Activated CD8-positive, alpha-beta memory T cell treated with anti-CD3 and anti-CD28 coated beads for 36 hours (primary cell): ENCODE results near the gene DMBX1. TPM values are rescaled to one million over a fixed set of nuclear protein-coding genes. Genes with fewer than 3 reads are reported as not detected.

Experiments
- CTCF ChIA-PET: fragments of 350-600 bp; sonication (Branson Sonifier 250); formaldehyde crosslinking; loops from one replicate; lab custom pipeline; 2021; ENCODE audit warnings: antibody characterized with exemption; lab: Charles Lee
- POLR2A ChIA-PET: fragments of 350-600 bp; sonication (Branson Sonifier 250); formaldehyde crosslinking; loops from one replicate; lab custom pipeline; 2021; ENCODE audit warnings: antibody characterized with exemption; lab: Charles Lee
- total RNA-seq, 2 experiments: library from RNA; stranded (reverse); gene quantifications; one replicate each; pipeline ENCODE4 v1.2.3, GENCODE V29; 2021

The DMBX1 gene
- total RNA-seq, 2 experiments from 2014 or later = not detected

DNA sequence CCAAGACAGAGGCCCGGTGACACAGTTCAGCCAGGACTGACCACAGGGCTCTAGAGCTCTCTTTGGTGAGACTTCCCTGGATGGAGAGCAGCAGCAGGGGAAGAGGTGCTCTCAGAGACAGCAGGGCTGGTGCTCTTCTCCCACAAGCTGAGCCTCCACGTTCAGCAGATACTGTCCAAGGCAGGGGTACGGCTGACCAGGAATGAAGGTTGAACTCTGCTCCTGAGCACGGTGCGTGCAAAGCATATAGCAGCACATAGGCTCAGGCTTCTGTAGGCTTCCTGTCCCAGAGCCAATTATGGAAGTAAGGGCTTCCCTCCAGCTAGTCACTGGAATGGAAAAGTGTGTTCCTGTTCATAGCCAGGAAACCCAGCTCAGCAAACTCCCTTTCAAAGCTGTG, 23.9 kb downstream of the DMBX1 start:
- ChIA-PET POLR2A (no interaction called here), CTCF (interaction anchor here (1.1 kb wide), 1 partner anchor 14 kb away, joined by 3 read pairs; no protein-coding TSS in a partner anchor)

DNA sequence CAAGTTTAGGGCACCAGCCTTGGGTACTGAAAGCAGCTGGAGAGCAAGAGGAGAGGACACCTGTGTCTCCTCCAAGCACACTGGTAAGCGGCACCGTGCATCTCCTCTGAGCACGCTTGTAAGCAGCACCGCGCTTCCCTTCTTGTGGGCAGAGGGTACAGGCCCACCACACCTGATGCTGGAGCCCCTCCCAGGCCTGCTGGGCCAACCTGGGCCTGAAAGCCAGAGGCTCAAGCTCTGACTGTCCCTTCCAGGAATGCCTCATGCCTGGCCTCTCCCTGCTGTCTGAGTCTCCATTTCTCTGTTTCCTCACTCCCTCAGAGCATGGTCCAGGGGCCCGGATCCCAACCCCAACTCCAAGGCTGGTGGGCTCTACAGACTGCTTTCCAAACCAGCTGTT, 25.9 kb downstream of the DMBX1 start:
- CTCF ChIA-PET = no interaction called here
- POLR2A ChIA-PET = no interaction called here

DNA sequence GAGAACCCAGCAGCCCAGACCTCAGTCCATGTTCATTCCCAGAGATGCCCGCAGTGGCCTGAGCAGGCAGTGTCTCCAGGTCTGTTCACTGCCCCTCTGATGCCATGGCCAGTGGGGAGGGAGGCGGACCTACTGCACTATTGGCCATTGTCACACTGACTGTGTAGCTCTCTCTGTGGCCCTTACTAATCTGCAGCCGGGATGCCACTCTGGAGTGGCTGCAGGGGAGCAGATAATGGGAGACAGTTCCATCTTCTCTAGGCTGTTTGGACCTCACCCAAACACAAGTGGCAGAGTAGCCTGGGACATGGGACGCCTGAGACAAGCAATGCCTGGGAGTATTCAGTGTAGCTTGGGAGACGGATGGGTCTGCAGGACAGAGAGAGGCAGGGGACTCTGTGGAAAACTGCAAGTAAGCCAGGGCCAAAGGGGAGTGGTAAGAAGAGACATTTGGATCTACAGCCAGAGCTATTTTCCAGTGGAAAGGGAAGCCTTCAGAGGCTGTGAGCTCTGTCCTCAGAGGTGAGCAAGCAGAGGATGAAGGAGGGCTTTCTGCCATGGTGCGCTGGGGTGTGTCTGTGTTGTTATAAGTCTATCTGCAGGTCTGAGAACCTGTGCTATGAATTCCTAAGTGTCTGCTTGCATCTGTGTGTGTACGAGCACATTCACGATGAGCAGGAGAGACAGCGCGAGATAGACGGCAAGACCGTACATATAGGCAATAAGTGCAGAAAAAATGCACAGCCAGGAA, 26.7 kb downstream of the DMBX1 start:
- CTCF ChIA-PET = interaction anchor here (1.6 to 1.9 kb wide), 2 partner anchors 39 to 69 kb away, joined by 6 to 7 read pairs; no protein-coding TSS in a partner anchor
- POLR2A ChIA-PET = no interaction called here

DNA sequence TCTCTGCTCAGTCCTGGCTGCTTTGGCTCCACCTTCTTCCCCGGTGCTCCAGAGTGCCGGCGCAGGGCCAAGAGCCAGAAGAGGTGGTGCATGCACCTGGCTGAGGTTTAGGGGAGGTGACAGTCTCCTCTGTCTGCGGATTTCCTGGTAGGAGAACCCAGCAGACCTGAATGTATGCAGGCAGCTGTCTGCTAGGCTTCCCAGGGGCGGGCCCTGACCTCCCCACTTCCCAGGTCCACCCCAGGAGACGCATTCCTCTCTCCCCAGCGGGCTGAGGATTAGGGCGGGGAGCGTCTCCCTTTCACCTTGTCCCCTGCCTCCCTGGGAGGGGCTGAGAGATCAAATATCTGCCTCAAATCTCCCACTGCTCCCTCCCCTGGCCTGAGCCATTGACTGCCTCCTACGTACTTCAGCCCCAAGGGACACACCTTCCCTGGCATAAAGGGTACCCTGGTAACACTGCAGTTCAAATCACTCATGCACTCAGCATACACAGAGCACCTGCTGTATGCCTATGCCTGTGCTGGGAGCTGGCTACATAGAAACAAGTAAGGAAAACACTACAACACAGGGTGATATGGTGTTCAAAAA, 27.5 kb downstream of the DMBX1 start:
- POLR2A ChIA-PET = no interaction called here
- CTCF ChIA-PET = interaction anchor here (1.6 to 1.9 kb wide), 2 partner anchors 40 to 70 kb away, joined by 6 to 7 read pairs; no protein-coding TSS in a partner anchor

DNA sequence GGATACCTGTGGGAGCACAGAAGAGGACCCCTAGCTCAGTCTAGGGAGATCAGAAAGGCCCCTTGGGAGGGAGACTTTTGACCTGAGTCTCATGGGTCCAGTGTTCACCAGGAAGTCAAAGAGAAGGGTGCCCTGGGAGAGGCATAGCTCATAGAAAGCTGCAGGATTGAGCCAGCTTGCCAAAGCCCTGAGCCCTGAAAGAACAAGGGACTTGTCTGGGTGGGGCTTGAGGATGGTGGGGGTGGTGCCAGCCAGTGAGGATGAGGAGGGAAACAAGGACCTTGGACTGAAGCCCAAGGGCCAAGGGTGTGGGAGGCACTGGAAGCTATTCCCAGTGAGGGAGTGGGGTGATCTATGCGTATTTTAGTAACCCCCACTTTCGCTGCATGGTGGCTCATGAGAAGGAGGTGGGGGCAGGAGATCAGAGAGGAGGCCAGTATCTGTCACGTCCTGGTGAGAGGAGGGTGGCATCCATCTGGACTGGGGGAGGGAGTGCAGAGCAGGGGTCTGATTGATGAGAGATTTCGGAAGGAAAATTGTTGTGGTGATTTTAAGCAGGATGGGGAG, 28.4 kb downstream of the DMBX1 start:
- ChIA-PET CTCF (interaction anchor here (1.0 to 1.9 kb wide), 2 partner anchors 18 to 71 kb away, joined by 3 to 7 read pairs; no protein-coding TSS in a partner anchor), POLR2A (no interaction called here)

DNA sequence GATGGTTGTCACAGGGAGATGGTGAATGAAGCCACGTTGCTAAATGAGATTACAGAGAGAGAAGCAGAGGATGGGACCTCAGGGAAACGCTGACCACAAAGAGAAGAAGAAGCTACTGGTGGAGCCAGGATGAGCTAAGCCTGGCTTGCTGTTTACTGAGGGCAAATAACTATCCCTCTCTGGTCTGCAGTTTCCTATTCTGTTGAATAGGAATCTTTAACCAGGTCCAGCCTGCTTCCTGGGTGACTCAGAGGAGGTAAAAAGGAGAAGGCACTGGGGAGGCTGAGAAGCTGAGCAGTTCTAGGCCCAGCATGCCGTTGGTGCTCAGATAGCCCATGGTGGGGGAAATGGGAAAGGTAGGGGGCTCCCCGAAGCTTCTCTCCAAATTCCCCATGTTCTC, 29.6 kb downstream of the DMBX1 start:
- CTCF ChIA-PET = interaction anchor here (1.0 to 1.1 kb wide), 2 partner anchors 9 to 146 kb away, joined by 3 read pairs; no protein-coding TSS in a partner anchor

DNA sequence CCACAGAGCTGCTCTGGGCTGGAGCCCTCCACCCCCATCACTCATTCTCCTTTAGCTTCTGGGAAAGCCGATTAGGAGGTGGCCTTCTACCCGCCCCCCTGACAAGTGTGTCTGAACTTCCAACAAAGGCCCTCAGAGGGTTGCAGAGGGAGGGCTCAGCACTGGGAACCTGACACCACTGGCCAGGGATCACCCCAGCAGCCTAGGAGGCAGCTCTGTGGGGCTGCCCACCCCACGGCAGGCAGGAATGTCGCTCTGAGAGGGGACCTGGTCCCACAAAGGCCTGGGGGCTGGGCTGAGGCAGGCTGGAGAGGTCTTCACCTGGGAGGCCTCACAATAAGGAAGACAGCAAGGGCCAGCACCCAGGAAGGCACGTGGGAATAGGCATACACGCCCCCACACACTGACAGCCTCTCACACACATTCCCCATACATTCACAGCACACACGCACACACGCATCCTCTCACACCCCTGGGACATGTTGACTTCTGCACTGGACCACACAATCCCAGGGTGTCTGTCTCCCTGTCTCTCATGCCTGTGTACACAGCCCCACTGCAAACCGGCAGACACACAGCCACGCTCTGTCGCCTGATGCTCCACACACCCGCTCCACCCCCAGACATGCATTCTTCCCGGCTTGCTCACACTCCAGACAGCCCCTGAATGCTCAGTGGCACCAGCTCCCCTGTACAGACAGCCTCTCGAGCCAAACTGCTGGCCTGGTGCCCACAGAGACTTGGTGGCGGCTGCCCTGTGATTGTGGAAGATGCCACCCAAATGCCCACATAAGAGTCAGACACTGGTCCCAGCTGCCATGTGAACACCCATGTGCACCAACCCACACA, 30.7 kb downstream of the DMBX1 start:
- ChIA-PET POLR2A (no interaction called here), CTCF (interaction anchor here (2.9 kb wide), 1 partner anchor 73 kb away, joined by 19 read pairs; no protein-coding TSS in a partner anchor)

More for the DNA sequence above, 29.6 kb downstream of the DMBX1 start:
- POLR2A ChIA-PET = no interaction called here

DNA sequence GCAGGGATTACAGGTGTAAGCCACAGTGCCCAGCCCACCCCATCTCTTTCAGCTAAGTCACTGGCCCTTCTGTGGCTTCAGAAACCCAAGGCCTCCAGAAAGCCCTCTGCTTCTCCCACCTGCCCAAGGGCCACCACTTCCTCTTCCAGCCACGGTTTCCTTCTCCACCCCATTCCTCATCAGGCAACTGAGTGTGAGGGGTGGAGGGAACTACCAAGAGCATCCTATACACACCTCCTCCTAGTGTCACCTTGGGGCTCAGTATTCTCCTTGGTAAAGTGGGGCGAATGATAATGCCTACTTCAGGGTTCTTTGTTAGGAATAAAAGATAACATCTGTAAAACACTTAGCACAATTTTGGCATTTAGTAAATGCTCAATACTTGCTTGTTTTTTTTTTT, 31.8 kb downstream of the DMBX1 start:
- POLR2A ChIA-PET = no interaction called here
- CTCF ChIA-PET = interaction anchor here (0.6 to 2.9 kb wide), 7 partner anchors 11 to 123 kb away, joined by 3 to 19 read pairs (median 4); a partner anchor contains a TSS

DNA sequence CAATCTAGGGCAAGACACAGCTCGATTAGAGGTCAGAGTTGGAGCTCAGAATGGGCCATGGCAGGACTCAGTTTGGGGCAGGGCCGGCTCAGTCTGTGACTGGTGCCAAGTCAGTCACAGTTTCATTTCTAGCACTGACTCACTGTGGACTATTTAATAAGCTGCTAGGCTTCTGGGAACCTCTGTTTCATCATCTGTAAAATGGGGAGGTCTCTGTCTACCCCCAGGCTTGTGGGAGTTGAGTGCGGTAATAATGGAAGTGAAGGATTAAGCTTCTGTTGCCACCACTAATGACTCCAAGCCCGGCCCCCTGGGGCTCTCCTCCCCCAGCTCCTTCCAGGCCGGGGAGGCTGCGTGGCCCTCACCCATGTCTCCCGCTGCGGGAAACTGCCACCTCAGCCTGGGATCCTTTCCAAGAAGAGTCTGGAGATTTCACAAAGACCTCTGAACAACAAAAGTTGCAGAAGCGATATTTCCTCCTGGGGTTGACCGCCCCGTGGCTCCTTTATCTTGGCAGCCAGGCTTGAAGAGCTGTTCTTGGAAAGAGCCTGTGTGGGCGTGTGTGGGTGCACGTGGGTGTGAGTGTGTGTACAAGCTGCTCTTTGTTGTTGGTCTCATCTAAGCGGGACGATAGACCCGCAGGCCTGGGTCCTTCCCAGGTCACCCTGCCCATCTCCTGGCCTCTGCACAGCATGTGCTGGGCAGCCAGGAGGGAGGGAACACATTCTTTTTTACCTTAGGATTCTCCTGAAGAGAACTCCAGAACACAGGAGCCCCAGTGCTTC, 32.7 kb downstream of the DMBX1 start:
- CTCF ChIA-PET = interaction anchor here (0.6 to 2.9 kb wide), 8 partner anchors 10 to 113 kb away, joined by 4 to 19 read pairs (median 4); a partner anchor contains a TSS
- POLR2A ChIA-PET = interaction anchor here (1.1 kb wide), 1 partner anchor 9 kb away, joined by 3 read pairs; no protein-coding TSS in a partner anchor

DNA sequence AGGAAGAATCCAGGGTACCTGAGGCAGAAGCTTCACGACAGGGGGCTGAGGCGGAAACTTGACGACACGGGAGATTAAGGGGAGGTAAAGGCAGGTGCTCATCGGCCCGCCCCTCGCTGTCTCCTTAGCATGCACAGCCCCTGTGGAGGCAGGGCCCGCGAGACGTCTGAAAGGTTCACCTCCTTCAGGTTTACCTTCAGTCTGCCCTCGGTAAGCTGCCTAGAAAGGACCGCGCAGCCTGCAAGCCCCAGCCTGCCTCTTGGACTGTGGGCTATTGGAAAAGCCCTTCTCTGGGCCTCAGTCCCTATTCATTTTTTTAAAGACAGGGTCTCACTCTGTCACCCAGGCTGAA, 33.3 kb downstream of the DMBX1 start:
- ChIA-PET POLR2A (interaction anchor here (1.1 kb wide), 1 partner anchor 8 kb away, joined by 3 read pairs; no protein-coding TSS in a partner anchor), CTCF (interaction anchor here (0.8 to 2.9 kb wide), 5 partner anchors 10 to 81 kb away, joined by 4 to 19 read pairs (median 5); no protein-coding TSS in a partner anchor)

DNA sequence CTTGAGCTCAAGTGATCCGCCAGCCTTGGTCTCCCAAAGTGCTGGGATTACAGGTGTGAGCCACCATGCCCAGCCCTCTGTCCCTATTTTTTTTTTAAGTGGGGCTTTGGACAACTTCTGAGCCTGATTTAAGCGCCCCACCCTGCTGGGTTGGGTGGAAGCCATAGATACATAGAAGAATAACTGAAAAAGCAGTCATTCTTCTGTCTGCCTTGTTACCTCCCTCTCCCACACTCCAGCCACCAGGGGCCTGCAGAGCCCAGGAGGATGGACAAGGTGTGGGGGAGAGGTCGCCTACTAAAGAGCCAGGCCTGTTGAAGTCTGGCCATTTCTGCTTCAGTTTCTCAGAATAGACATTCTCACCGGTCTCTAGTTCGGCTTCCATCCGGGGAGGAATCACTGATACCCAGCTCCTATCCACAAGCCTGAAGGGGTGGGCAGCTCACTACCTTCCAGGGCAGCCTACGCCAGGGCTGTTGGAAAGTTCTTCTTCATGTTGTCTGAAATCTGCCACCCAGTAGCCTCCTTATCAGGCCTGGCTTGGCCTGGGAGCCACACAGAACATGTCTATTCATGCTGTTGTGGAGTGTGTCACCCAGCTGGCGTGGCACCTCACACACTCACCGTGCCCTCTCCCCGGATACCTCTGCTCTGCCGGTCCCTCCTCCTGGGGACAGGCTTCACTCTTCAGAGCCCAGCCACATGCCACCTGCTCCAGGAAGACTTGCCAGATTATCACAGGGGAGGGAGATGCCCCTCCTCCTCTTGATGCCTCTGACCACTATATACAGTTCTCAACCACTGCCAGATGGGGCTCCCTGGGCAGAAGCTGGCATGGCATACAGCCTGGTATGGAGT, 34.1 kb downstream of the DMBX1 start:
- ChIA-PET POLR2A (no interaction called here), CTCF (interaction anchor here (0.6 to 2.9 kb wide), 6 partner anchors 11 to 414 kb away, joined by 3 to 19 read pairs (median 4); a partner anchor contains a TSS)

DNA sequence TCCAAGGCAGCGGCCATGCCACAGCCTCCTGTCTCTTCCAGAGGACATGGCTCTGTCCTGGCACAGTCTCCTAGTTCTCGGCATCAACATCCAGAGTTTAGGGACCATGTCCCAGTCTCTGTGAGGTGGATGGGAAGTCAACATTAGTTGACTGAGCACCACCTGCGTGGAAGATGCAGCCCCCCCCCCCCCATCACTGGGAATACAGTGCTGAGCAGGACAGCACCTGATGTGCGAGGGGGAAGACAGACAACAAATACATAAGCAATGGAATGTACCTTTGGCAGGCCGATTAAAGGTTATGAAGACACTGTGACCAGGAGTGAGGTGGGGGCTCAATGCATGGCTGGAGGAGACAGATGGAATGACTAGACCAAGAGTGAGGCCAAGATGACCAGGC, 35.2 kb downstream of the DMBX1 start:
- ChIA-PET CTCF (interaction anchor here (1.0 to 1.6 kb wide), 2 partner anchors 44 to 48 kb away, joined by 3 to 17 read pairs; no protein-coding TSS in a partner anchor), POLR2A (no interaction called here)

DNA sequence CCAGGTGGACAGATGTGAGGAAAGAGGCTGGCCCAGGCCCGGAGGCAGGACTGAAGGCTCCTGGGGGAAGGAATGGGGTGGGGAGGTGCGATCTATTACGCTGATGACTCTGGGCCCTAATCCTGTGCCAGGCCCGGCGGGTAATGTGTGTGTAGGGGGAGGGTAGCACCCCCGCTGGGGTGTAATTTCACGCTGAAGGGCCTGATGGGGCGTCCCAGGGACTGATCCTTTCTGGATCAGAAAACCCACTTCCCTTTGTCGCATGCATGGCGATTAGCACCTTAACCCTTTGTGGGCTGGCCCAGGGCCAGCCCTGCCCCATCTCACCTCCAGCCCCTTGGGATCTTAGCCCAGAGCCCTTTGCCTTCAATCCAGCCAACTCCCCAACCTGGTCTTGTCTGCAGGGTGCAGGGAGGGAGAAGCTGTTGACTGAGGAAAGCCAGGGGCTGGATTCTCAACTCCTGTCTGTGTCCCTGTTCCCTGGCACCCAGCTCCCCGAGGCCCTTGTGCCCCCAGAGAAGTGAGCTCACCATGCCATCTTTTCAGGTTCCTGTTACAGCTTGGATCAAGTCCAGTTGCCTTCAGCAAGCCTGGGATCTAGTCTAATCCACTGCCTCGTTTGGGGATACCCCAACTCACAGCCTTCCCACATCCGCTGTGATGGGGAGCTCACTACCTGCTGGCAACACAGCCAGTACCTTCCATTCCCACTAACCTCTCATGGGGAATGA, 35.8 kb downstream of the DMBX1 start:
- CTCF ChIA-PET = interaction anchor here (1.0 to 4.3 kb wide), 5 partner anchors 32 to 79 kb away, joined by 4 to 28 read pairs (median 7); no protein-coding TSS in a partner anchor

DNA sequence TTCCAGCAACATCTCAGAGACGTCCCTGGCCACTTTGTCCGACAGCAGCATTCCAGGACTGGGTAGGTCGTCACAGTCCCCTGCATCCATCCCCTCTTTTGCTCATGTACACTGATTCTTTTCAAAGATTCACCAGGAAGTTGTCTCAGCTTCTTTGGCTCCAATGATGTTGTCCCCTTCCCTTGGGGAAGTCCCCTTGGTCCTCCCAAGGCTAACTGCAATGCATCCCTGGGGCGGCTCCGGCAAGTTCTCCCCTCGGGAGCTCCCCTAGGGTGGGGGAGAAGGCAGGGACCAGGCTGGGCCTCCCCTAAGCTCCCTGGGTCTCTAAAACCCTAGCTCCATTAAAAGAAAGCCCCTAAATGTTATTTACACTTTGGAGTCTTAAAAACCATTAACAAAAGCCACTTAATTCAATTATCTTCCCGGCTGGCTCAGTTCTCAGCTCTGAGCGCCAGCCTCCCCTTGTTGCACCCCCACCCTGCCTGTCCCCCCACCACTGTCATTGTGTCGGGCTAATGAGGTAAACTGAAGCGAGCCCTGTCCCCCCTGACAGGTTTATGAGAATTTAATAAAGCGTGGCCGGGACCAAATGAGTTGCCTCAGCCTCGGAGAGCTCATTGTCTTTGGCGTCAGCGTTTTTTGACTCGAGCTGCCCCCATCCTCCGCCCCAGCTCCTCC, 36.5 kb downstream of the DMBX1 start:
- ChIA-PET POLR2A (no interaction called here), CTCF (interaction anchor here (0.7 to 4.3 kb wide), 10 partner anchors 19 to 79 kb away, joined by 3 to 28 read pairs (median 4); partner anchors contain the start of gene DMBX1)

More for the DNA sequence above, 35.8 kb downstream of the DMBX1 start:
- POLR2A ChIA-PET = no interaction called here

DNA sequence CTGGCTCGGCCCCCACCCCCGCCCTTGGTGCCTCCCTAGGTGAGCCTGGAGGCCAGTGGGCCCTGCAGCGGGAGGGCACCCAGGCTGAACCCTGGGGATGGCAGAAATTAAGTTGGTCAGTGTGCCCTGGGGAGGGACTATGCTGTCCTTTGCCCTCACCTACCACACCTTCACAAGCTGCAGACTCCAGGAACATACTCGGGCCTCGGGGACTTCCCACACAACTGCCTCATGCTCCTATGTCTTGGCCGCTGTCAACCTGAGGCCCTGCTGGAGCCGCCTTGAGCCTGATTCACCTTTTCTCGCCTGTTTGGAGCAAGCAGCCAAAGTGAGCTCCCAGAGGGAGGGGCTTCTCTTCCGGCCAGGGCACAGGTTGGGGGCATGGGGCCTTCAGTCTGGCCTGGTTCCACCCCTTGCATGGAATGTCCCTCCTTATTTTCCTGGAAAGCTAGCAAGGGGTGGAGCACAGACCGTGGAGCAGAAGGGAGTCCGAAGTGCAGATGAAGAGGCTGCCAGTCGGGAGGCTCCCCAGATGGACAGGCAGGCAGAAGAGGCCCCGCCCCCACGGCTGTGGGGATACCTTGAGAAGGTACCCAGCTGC, 37.2 kb downstream of the DMBX1 start:
- ChIA-PET POLR2A (no interaction called here), CTCF (interaction anchor here (0.7 to 4.7 kb wide), 18 partner anchors 14 to 150 kb away, joined by 3 to 48 read pairs (median 4); partner anchors contain the start of genes DMBX1 and MOB3C)
